NCI-H128 (cell line): ENCODE data around the gene MCTP2.
"Not testable (repeated sequence)": the region's sequence is repeated elsewhere in the genome, so short reads cannot be mapped to it uniquely, and the experiment has no call there.

Source experiments
- DNase-seq: peaks from one replicate; lab custom pipeline; 2025; ENCODE audit not compliant: unreplicated experiment; lab: John Stamatoyannopoulos, UW

The MCTP2 gene

DNA sequence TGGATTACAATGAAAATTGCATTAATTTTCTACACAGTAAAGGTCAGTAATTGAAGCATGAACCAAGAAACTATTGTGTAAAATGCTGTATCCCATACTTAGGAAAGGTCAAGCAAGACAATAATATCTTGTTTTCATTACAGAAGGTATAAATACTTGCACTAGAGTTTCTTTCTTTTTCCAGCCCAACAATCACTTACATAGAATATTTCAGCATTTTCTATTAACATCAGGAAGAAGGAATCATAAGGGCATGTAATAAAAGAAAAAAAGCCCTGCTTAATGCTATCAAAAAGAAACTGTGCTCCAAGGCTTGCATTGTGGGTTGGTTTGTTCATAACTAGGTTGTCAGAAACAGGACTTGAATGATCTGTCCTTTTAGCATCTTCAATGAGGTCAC is 215.1 kb downstream of the MCTP2 start:
- no peak for DNase-seq

GRCh38 chr15:94451466-94451865 is 220.1 kb downstream of the MCTP2 start:
- no peak for DNase-seq

- DNase-seq, result no peak
These were observed 222.0 kb downstream of the MCTP2 start for GRCh38 chr15:94453227-94453988.

- no peak for DNase-seq
These were observed 223.9 kb downstream of the MCTP2 start for GRCh38 chr15:94455297-94455696.

GRCh38 chr15:94456226-94456625 is 224.9 kb downstream of the MCTP2 start:
- no peak for DNase-seq

DNA sequence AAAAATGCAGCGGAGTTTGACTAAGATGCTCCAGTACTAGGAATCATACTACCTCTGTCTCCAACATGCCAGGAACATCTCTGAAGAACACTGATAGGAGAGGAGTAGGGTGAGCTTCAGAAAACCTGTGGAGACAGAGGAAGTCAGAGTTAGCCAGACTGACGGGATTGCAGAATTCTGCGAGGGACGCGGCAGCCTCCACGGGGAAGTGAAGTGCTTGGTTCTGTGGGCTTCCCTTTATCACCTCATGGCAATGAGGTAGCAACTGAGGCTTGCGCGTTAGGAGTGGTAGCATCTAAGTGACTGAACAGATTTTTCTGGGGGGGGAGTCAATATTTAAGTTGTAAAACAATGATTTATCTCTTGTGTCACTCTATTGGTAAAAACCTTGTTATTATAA is 226.3 kb downstream of the MCTP2 start:
- no peak for DNase-seq

DNA sequence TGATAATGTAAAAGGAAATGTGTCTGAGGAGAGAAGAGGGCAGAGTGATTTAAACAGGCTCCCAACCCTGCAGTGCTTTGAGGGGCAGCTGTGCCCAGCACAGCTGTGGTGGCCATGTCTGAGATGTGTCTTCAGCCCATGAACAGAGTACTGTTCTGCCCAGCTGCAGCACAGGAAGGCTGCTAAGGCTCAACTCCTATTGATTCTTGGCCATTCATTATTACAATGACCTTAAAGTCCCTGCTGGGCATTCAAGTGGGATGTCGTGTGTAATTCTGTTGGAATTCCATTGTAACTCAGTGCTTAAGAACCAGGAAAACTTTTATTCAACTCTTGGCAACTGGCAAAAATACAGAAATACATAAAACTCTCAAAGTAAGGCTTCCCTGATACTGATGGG is 229.3 kb downstream of the MCTP2 start:
- DNase-seq, result no peak

GRCh38 chr15:94467034-94467433 is 235.7 kb downstream of the MCTP2 start:
- no peak for DNase-seq

DNA sequence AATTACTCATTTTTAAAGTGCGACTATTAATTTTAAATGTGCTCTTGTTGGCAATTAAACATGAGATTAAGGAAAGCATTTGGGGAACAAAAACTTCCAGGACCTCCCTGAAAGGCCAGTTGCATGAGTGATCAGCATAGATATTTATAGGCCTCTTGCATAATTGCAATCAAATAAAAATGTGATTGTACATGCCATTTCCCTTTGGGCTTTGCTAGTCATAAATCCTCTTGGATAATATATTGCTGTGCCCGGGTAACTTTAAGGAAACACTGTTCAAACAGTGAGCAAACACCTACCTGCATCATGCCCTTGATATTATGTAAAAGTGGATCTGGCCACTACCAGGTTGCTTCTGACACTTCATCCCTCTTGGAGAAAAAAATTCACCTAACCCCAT is 239.1 kb downstream of the MCTP2 start:
- no peak for DNase-seq

GRCh38 chr15:94476686-94477085 is 245.3 kb downstream of the MCTP2 start:
- DNase-seq, result no peak

DNA sequence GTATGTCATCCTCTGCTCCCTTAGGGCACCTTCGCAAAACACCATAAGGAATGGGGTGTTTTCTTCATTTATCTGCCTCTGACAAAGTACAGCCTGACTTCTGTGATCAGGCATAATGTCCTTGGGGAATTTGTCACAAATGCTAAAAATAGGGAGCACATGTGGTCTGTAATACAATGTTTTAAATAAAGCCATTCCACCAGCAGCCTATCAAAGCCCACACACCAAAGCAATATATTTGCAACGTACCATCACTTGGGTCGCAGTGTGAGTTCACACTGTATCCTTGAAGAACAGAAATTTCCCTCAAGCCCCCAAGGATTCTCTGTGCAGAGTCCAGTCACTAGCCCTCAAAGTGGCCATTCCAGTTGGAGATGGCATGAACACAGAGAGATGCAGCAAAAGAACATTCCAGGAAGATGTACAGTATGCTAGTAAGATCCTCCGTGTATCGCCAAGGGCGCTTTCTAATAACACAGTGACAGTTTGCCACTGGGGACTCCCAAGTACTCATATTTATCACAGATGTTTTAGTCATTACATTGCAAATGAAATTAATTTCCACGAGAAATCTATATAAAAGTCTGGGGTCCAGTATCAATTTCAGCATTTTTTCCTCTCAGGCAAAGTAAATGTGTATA is 246.7 kb downstream of the MCTP2 start:
- DNase-seq, result no peak

DNA sequence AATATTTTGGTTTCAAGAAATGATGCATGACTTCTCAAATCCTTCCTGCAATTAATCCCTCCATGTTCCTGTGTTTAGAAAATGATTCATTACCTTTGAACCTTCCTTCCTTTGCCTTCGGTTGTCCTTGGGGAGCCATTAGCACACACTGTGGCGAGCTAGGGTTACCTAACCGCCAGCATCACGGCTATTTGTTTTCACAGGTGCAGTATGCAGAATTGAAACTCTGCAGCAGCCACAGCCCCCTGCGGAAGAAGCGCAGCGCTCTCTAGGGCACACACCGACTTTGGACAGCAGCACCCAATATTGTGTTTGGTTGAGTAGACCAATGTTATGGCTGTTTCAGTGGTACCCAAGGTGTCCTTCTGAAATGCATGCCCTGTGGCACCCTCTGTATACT is 247.4 kb downstream of the MCTP2 start:
- peak; percentile 47 for DNase-seq

- DNase-seq, result no peak
These were observed 249.0 kb downstream of the MCTP2 start for GRCh38 chr15:94480289-94480834.

- DNase-seq, result no peak
These were observed 253.9 kb downstream of the MCTP2 start for GRCh38 chr15:94485148-94485719.

- no peak for DNase-seq
These were observed 256.3 kb downstream of the MCTP2 start for GRCh38 chr15:94487635-94488034.

DNA sequence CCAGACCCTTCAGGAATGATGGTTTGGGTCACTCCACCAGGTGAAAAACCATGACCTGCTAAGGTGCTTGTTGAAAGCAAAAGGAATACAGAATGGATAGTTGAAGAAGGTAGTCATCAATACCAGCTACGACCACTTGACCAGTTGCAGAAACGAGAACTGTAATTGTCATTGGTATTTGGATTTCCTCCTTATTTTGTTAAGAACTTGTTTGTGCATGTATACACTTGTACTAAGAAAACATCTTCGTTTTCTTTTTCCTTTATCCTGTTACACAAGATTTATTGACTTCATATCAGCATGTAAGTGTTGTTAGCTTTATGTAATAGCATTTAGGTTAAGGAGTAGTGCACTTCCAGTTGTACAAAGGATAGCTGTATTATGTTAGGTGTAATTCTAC is 261.8 kb downstream of the MCTP2 start:
- DNase-seq, result no peak

- DNase-seq, result not testable (repeated sequence)
These were observed 262.2 kb downstream of the MCTP2 start for GRCh38 chr15:94493586-94493985.

GRCh38 chr15:94494732-94495131 is 263.4 kb downstream of the MCTP2 start:
- no peak for DNase-seq

DNA sequence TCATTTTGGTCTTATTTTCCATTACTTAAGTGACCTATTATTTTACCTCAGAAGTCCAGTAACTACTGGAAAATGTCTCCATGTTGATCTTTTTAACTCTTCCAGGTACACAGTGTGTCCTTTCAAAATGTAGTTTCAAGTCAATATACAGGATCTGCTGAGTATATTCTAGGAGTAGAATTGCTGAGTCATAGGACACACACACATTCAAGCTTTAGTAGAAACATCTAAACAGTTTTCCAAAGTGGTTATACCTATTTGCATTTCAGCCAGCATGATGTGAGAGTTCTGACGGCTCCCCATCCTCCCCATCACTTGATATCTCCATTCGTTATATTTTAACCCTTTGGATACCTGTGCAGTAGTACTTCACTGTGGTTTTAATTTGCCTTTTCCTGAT is 271.9 kb downstream of the MCTP2 start:
- no peak for DNase-seq

DNA sequence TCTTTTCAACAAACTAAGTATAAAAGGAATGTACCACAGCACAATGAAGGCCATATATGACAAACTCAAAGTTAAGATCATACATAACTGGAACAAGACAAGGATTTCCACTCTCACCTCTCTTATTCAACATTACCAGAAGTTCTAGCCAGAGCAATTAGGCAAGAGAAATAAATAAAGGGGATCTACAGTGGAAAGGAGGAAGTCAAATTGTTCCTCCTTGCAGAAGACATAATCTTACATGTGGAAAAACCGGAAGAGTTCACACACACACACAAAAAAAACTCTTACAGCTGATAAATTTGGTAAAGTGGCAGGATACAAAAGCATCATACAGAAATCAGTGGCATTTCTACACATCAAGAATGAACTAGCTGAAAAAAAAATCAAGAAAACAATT is 277.9 kb downstream of the MCTP2 start:
- DNase-seq, result no peak

- no peak for DNase-seq
These were observed 290.8 kb downstream of the MCTP2 start for GRCh38 chr15:94522125-94522524.

DNA sequence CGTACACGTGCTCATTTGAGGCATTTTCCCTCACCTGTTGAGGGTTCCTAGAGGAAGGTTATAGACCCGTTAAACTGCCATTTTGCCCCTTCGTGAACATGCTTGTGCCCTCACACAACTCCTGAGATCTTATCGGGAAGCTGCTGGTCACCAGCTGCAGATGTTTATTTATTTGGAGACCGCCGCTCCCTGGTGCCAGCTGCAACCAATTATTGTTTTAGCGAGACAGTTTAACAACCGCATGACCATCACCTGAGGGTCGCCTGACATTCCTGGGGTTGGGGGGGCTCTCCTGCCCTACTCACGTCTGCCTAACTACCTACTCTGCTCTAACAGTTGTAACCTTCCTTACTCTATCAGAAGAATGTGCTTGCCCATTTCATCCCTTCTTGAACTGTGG is 292.5 kb downstream of the MCTP2 start:
- DNase-seq, result no peak
